ENCODE results near the gene AMTN. TPM values are rescaled to one million over a fixed set of nuclear protein-coding genes. Genes with fewer than 3 reads are reported as not detected.

AMTN gene
- total RNA-seq, 1 donor, result not detected

GRCh38 chr4:70522626-70523025 lies 4.3 kb downstream of the AMTN start:
- no peak for DNase-seq (ENCODE audit: insufficient read length, low spot score, missing footprints)
- no peak for TF ChIP-seq CTCF (IDR thresholded peaks at IDR 0.05; ENCODE audit: extremely low read depth, low read depth, low read length)

GRCh38 chr4:70530997-70531396 lies 12.6 kb downstream of the AMTN start:
- Histone ChIP-seq H2AFZ (ENCODE audit: low read length) (no peak overlapping the region), H3K4me3 (ENCODE audit: insufficient read depth, low read length) (no peak overlapping the region), H3K9me3 (ENCODE audit: low read depth, low read length) (no peaks in the 10 kb centered on the region), H3K27me3 (ENCODE audit: insufficient read depth, low read length) (no peaks in the 10 kb centered on the region), H3K79me2 (ENCODE audit: insufficient read depth, low read length) (no peaks in the 10 kb centered on the region), H3K4me2 (ENCODE audit: insufficient read depth, low read length) (no peak overlapping the region), H3K36me3 (ENCODE audit: insufficient read depth, low read length) (no peaks in the 10 kb centered on the region), H4K20me1 (ENCODE audit: insufficient read depth, low read length) (no peaks in the 10 kb centered on the region), H3K4me1 (ENCODE audit: insufficient read depth, low read length) (no peaks in the 10 kb centered on the region), H3K27ac (ENCODE audit: low read depth, low read length) (no peak overlapping the region)
- no peak for DNase-seq (ENCODE audit: insufficient read length, low spot score, missing footprints)
- TF ChIP-seq CTCF (IDR thresholded peaks at IDR 0.05; ENCODE audit: extremely low read depth, low read depth, low read length), result no peak

More at GRCh38 chr4:70522626-70523025, 4.3 kb downstream of the AMTN start:
- Histone ChIP-seq H4K20me1 (ENCODE audit: insufficient read depth, low read length) (no peaks in the 10 kb centered on the region), H3K36me3 (ENCODE audit: insufficient read depth, low read length) (no peaks in the 10 kb centered on the region), H3K79me2 (ENCODE audit: insufficient read depth, low read length) (no peaks in the 10 kb centered on the region), H3K27me3 (ENCODE audit: insufficient read depth, low read length) (no peaks in the 10 kb centered on the region), H3K9me3 (ENCODE audit: low read depth, low read length) (no peaks in the 10 kb centered on the region), H3K4me1 (ENCODE audit: insufficient read depth, low read length) (no peaks in the 10 kb centered on the region), H2AFZ (ENCODE audit: low read length) (no peak overlapping the region), H3K27ac (ENCODE audit: low read depth, low read length) (no peak overlapping the region), H3K4me2 (ENCODE audit: insufficient read depth, low read length) (no peak overlapping the region), H3K4me3 (ENCODE audit: insufficient read depth, low read length) (no peak overlapping the region)

- Histone ChIP-seq H3K79me2 (ENCODE audit: insufficient read depth, low read length) (no peaks in the 10 kb centered on the region), H3K4me3 (ENCODE audit: insufficient read depth, low read length) (no peak overlapping the region), H3K36me3 (ENCODE audit: insufficient read depth, low read length) (no peaks in the 10 kb centered on the region), H2AFZ (ENCODE audit: low read length) (no peak overlapping the region), H3K27ac (ENCODE audit: low read depth, low read length) (no peak overlapping the region), H3K4me2 (ENCODE audit: insufficient read depth, low read length) (no peak overlapping the region), H3K27me3 (ENCODE audit: insufficient read depth, low read length) (no peaks in the 10 kb centered on the region), H4K20me1 (ENCODE audit: insufficient read depth, low read length) (no peaks in the 10 kb centered on the region), H3K4me1 (ENCODE audit: insufficient read depth, low read length) (no peaks in the 10 kb centered on the region), H3K9me3 (ENCODE audit: low read depth, low read length) (no peaks in the 10 kb centered on the region)
- DNase-seq (ENCODE audit: insufficient read length, low spot score, missing footprints), result peak; percentile 18
- peak; percentile 19 for TF ChIP-seq CTCF (IDR thresholded peaks at IDR 0.05; ENCODE audit: extremely low read depth, low read depth, low read length)
Observed at GRCh38 chr4:70531981-70532380, 13.6 kb downstream of the AMTN start.

- DNase-seq (ENCODE audit: insufficient read length, low spot score, missing footprints), result no peak
- no peaks in the 10 kb centered on the region for H4K20me1 ChIP-seq (ENCODE audit: insufficient read depth, low read length)
- no peak for TF ChIP-seq CTCF (IDR thresholded peaks at IDR 0.05; ENCODE audit: extremely low read depth, low read depth, low read length)
Observed at GRCh38 chr4:70533211-70533610, 14.8 kb downstream of the AMTN start.

More at GRCh38 chr4:70533211-70533610, 14.8 kb downstream of the AMTN start:
- no peak overlapping the region for H3K4me3 ChIP-seq (ENCODE audit: insufficient read depth, low read length)
- no peaks in the 10 kb centered on the region for H3K4me1 ChIP-seq (ENCODE audit: insufficient read depth, low read length)
- no peaks in the 10 kb centered on the region for H3K79me2 ChIP-seq (ENCODE audit: insufficient read depth, low read length)
- no peaks in the 10 kb centered on the region for H3K36me3 ChIP-seq (ENCODE audit: insufficient read depth, low read length)
- H3K27me3 ChIP-seq (ENCODE audit: insufficient read depth, low read length), result no peaks in the 10 kb centered on the region
- H3K9me3 ChIP-seq (ENCODE audit: low read depth, low read length), result no peaks in the 10 kb centered on the region
- H3K4me2 ChIP-seq (ENCODE audit: insufficient read depth, low read length), result no peak overlapping the region
- H3K27ac ChIP-seq (ENCODE audit: low read depth, low read length), result no peak overlapping the region
- H2AFZ ChIP-seq (ENCODE audit: low read length), result no peak overlapping the region
